ENCODE data around the gene PLA2G12B. TPM values are rescaled to one million over a fixed set of nuclear protein-coding genes. Genes with fewer than 3 reads are reported as not detected.

Gene PLA2G12B
- total and polyA plus RNA-seq, 7 donors: 3.2 to 7.2 (median 6.7) TPM; not detected in 4

GRCh38 chr10:72976886-72977285 is 22.3 kb upstream of the PLA2G12B start:
- 97 to 100% methylated on average over 1 of the region's 1 CpG for WGBS, 2 donors
- intact Hi-C loops (cut with DNase I): no loop called here

GRCh38 chr10:72956001-72956400 is 1.4 kb upstream of the PLA2G12B start:
- intact Hi-C loops (cut with DNase I): no loop called here
- TF ChIP-seq POLR2A (IDR thresholded peaks at IDR 0.05) (no peak), POLR2AphosphoS5 (IDR thresholded peaks at IDR 0.05) (no peak), EP300 (IDR thresholded peaks at IDR 0.05) (no peak), CTCF (IDR thresholded peaks at IDR 0.05) (no peak)
- no peaks in the 10 kb centered on the region for H3K4me1 ChIP-seq
- no peak overlapping the region for H3K27ac ChIP-seq
- H3K36me3 ChIP-seq: no peaks in the 10 kb centered on the region
- no peaks in the 10 kb centered on the region for H3K27me3 ChIP-seq
- H3K4me3 ChIP-seq: no peak overlapping the region
- H3K9me3 ChIP-seq: no peaks in the 10 kb centered on the region
- no peak for DNase-seq

More at GRCh38 chr10:72976886-72977285, 22.3 kb upstream of the PLA2G12B start:
- no peaks in the 10 kb centered on the region for H3K4me1 ChIP-seq
- TF ChIP-seq POLR2AphosphoS5 (IDR thresholded peaks at IDR 0.05) (no peak), POLR2A (IDR thresholded peaks at IDR 0.05) (no peak), CTCF (IDR thresholded peaks at IDR 0.05) (no peak), EP300 (IDR thresholded peaks at IDR 0.05) (no peak)
- no peaks in the 10 kb centered on the region for H3K36me3 ChIP-seq
- H3K4me3 ChIP-seq: no peak overlapping the region
- no peak for DNase-seq
- no peaks in the 10 kb centered on the region for H3K27me3 ChIP-seq
- H3K27ac ChIP-seq: no peak overlapping the region
- H3K9me3 ChIP-seq: peaks cover 0 to 12% (median 5%) of the 10 kb centered on the region in 4 donors

- Histone ChIP-seq H3K4me3 (no peak overlapping the region), H3K9me3 (no peaks in the 10 kb centered on the region), H3K4me1 (no peaks in the 10 kb centered on the region), H3K36me3 (no peaks in the 10 kb centered on the region), H3K27ac (no peak overlapping the region), H3K27me3 (no peaks in the 10 kb centered on the region)
- intact Hi-C loops (cut with DNase I): no loop called here
- 78 to 89% methylated on average over 8 of the region's 8 CpGs for WGBS, 2 donors
- no peak for DNase-seq
- no peak for TF ChIP-seq POLR2AphosphoS5 (IDR thresholded peaks at IDR 0.05)
- TF ChIP-seq POLR2A (IDR thresholded peaks at IDR 0.05): no peak
- no peak for TF ChIP-seq CTCF (IDR thresholded peaks at IDR 0.05)
- TF ChIP-seq EP300 (IDR thresholded peaks at IDR 0.05): no peak
Measured at GRCh38 chr10:72954230-72954595, 393 bp downstream of the PLA2G12B start.

GRCh38 chr10:72953687-72954086 is 919 bp downstream of the PLA2G12B start:
- Histone ChIP-seq H3K27ac (no peak overlapping the region), H3K4me1 (no peaks in the 10 kb centered on the region), H3K36me3 (no peaks in the 10 kb centered on the region), H3K9me3 (no peaks in the 10 kb centered on the region), H3K27me3 (no peaks in the 10 kb centered on the region), H3K4me3 (no peak overlapping the region)
- DNase-seq: no peak
- WGBS, 2 donors: 71 to 85% methylated on average over 8 of the region's 8 CpGs
- intact Hi-C loops (cut with DNase I): no loop called here
- TF ChIP-seq POLR2AphosphoS5 (IDR thresholded peaks at IDR 0.05) (no peak), CTCF (IDR thresholded peaks at IDR 0.05) (no peak), EP300 (IDR thresholded peaks at IDR 0.05) (no peak), POLR2A (IDR thresholded peaks at IDR 0.05) (no peak)

GRCh38 chr10:72952642-72953158 is 1.9 kb downstream of the PLA2G12B start:
- DNase-seq: no peak
- Histone ChIP-seq H3K27ac (no peak overlapping the region), H3K9me3 (no peaks in the 10 kb centered on the region), H3K4me3 (no peak overlapping the region), H3K36me3 (no peaks in the 10 kb centered on the region), H3K27me3 (no peaks in the 10 kb centered on the region), H3K4me1 (no peaks in the 10 kb centered on the region)
- WGBS, 2 donors: 61 to 77% methylated on average over 5 of the region's 5 CpGs
- TF ChIP-seq EP300 (IDR thresholded peaks at IDR 0.05) (no peak), CTCF (IDR thresholded peaks at IDR 0.05) (no peak), POLR2A (IDR thresholded peaks at IDR 0.05) (no peak), POLR2AphosphoS5 (IDR thresholded peaks at IDR 0.05) (no peak)
- intact Hi-C loops (cut with DNase I): no loop called here
